ENCODE measurements around the gene SYTL1.

SYTL1 gene

DNA sequence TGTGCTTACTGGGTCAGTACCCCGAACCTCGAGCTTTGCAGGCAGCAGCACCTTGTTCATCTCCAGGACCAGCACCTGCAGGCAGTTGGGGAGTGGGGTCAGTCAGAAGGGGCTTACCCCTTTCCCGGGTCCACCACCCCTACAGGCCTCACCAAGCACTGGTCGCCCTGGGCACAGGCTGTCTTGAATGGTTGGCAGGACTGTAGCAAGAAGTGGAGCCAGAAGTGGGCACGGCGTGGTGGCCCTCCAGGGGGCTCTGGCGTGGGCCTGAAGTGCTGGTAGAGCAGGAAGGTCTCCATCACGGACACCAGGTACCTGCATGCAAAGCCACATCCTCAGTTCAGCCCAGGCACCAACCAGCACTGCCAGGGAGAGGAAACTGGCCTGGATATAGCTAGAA is 19.7 kb downstream of the SYTL1 start:
- Histone ChIP-seq H3K4me3 (ENCODE audit: low read depth, low read length) (no peak overlapping the region), H3K9me3 (no peaks in the 10 kb centered on the region), H3K36me3 (no peaks in the 10 kb centered on the region), H3K4me1 (no peaks in the 10 kb centered on the region; the same call in 1 of the 2 replicates), H3K27me3 (no peaks in the 10 kb centered on the region)
- DNase-seq: no peak
- TF ChIP-seq, protein P1, sequence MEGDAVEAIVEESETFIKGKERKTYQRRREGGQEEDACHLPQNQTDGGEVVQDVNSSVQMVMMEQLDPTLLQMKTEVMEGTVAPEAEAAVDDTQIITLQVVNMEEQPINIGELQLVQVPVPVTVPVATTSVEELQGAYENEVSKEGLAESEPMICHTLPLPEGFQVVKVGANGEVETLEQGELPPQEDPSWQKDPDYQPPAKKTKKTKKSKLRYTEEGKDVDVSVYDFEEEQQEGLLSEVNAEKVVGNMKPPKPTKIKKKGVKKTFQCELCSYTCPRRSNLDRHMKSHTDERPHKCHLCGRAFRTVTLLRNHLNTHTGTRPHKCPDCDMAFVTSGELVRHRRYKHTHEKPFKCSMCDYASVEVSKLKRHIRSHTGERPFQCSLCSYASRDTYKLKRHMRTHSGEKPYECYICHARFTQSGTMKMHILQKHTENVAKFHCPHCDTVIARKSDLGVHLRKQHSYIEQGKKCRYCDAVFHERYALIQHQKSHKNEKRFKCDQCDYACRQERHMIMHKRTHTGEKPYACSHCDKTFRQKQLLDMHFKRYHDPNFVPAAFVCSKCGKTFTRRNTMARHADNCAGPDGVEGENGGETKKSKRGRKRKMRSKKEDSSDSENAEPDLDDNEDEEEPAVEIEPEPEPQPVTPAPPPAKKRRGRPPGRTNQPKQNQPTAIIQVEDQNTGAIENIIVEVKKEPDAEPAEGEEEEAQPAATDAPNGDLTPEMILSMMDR (IDR thresholded peaks at IDR 0.05; ENCODE audit: low read depth, low read length): no peak

DNA sequence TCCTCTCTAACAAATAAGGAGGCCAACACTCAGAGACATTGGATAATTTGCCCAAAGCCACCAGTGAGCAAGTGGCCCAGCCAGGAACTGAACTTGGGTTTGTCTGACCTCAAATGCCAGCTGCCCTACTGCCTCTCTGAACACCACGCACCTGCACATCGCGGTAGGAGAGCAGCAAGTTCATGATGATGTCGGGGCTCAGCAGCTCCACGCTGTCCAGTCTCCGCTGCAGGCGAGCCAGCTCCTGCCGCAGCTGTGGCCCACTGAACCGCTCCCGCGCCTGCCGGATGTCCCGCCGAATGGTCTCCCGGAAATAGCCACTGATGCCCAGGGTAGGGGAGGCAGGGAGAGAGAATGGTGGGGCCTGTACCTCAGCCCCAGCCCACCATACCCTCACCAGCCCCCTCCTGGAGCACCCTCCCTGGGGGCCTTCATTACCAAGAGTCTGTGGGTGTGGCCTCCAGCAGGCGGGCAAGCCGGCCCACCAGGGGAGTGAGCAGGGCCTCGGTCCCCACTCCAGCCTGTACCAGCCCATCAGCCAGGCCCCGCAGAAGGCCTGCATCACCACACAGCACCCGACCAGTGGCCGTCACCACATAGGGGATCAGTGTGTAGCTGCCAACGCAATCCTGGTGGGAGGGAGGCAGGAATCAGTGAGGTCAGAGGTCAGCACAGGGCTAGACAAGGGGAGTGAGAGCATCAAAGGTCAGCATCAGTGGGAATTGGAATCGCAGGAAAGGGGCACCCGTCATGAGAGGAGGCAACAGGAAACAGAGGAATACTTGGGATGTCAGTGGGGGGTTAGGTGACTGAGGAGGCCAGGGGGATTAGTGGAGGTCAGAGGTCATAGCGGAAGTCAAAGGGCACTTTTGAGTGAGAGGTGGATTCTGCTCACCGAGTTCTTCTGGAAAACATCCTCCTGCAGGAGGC is 22.2 kb downstream of the SYTL1 start:
- H3K9me3 ChIP-seq: no peaks in the 10 kb centered on the region
- no peak overlapping the region for H3K4me3 ChIP-seq (ENCODE audit: low read depth, low read length)
- TF ChIP-seq, protein P1 (IDR thresholded peaks at IDR 0.05; ENCODE audit: low read depth, low read length): no peak
- no peaks in the 10 kb centered on the region for H3K36me3 ChIP-seq
- no peaks in the 10 kb centered on the region; the same call in 1 of the 2 replicates for H3K4me1 ChIP-seq
- no peaks in the 10 kb centered on the region for H3K27me3 ChIP-seq
- no peak for DNase-seq

DNA sequence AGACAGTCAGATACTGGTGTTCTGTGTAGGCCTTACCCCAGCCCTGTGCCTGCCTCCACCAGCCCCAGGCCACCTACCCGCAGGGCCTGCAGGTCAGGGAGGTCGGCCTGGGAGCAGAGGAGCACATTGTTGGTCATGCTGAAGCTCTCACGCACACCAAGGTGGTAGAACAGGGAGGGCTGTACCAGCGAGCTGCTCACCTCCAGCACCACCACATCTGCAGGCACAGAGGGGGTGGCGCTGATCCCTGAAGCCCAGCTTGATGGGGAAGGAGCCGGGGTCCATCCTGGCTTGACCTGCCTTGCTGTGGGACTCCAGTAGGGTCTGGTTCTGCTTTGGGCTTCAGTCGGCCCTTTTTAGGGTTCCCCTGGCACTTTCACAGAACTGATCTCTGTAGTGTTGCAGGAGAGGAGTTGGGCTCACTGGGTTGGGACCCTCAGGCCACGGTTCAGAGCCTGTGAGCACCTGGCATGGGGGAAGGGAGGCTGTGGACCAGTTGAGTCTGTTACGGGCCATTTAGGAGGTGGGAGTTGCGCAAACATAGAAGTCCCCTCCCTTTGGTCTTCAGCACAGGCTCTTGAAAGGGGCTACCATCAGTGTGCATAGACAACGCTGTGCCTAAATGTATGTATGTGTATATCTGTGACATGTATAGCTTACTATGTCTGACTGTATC is 23.0 kb downstream of the SYTL1 start:
- Histone ChIP-seq H3K4me1 (no peaks in the 10 kb centered on the region; the same call in 1 of the 2 replicates), H3K4me3 (ENCODE audit: low read depth, low read length) (peak overlapping the region; percentile 26; the same call in 1 of the 2 replicates), H3K36me3 (no peaks in the 10 kb centered on the region), H3K27me3 (no peaks in the 10 kb centered on the region), H3K9me3 (no peaks in the 10 kb centered on the region)
- TF ChIP-seq, protein P1 (IDR thresholded peaks at IDR 0.05; ENCODE audit: low read depth, low read length): no peak
- no peak for DNase-seq

DNA sequence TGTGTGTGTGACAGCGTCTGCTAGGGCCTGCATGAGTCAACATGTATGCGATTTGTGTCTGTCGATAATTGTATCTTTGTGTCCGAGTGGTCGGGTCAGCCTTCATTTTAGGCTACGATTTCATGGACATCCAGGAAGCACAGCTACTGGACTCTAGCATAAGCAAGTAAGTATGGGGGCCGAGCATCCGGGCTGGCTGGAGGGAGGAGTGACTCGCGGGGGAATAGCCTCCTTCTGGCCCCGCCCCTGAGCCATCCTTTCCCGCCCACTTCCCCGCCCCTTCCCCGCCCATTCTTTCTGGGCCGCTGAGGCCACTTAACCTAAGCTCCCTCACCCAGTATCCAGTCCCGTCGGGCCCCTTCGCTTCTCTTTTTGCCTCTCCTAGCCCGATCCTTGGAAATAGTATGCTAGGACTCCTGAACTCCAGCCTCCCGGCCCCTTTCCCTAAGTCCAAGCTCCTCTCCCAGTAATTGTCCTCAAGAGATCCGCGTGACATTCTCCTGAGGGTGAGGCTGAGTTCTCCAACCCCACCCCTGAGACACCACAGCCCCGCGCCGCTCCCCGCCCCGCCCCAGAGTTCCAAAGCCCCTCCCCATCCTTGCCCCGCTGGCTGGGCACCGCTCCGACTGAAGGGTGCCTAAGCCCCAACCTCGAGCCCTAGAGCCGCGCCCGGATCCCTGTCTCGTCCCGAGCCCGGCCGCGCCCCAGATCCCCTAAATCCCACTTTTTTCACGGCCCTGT is 23.7 kb downstream of the SYTL1 start:
- Histone ChIP-seq H3K4me3 (ENCODE audit: low read depth, low read length) (peak overlapping the region; percentile 50), H3K36me3 (no peaks in the 10 kb centered on the region), H3K4me1 (no peaks in the 10 kb centered on the region; the same call in 1 of the 2 replicates), H3K27me3 (no peaks in the 10 kb centered on the region), H3K9me3 (no peaks in the 10 kb centered on the region)
- TF ChIP-seq, protein P1 (IDR thresholded peaks at IDR 0.05; ENCODE audit: low read depth, low read length): no peak
- peak; percentile 81 for DNase-seq

DNA sequence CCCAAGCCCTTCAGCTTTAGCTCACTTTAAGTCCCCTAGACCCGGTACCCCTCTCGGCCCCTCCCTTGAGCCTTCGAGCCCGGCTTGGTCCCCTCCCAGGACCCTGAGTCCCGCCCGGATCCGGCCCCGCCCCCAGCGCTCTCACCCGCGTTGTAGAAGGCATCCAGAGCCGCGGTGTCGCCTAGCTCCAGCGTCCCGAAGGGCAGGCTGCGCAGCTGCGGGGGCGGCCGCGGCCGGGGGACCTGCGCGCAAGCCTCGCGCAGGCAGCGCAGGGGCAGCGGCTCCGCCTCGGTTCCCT is 24.2 kb downstream of the SYTL1 start:
- H3K4me3 ChIP-seq (ENCODE audit: low read depth, low read length): peak overlapping the region; percentile 50
- no peaks in the 10 kb centered on the region; the same call in 1 of the 2 replicates for H3K4me1 ChIP-seq
- no peaks in the 10 kb centered on the region for H3K27me3 ChIP-seq
- H3K36me3 ChIP-seq: no peaks in the 10 kb centered on the region
- DNase-seq: peak; percentile 88
- TF ChIP-seq, protein P1 (IDR thresholded peaks at IDR 0.05; ENCODE audit: low read depth, low read length): no peak
- no peaks in the 10 kb centered on the region for H3K9me3 ChIP-seq
